SHP77 (cell line): ENCODE measurements around the gene KRTAP13-1.

Source experiments
- DNase-seq, 2 experiments: peaks; one replicate each; lab custom pipeline; 2025; lab: John Stamatoyannopoulos, UW

Gene KRTAP13-1

GRCh38 chr21:30395731-30396130 is at the start of gene KRTAP13-1:
TSS of gene KRTAP13-1 (plus strand) at chr21:30396031. CDS start at chr21:30396087, 56 bp downstream.
- no peak for DNase-seq

GRCh38 chr21:30348506-30348905 is 47.3 kb upstream of the KRTAP13-1 start, which contains the start of gene KRTAP23-1:
TSS of gene KRTAP23-1 (minus strand) at chr21:30348606. CDS start at chr21:30348606, 0 bp downstream.
- DNase-seq, result no peak

GRCh38 chr21:30349572-30349971 is 46.3 kb upstream of the KRTAP13-1 start:
- no peak for DNase-seq

- no peak for DNase-seq
Observed at GRCh38 chr21:30351534-30351933, 44.3 kb upstream of the KRTAP13-1 start.

- DNase-seq, result no peak
Observed at GRCh38 chr21:30354308-30355005, 41.4 kb upstream of the KRTAP13-1 start.

GRCh38 chr21:30355906-30356305 is 39.9 kb upstream of the KRTAP13-1 start:
- no peak for DNase-seq

GRCh38 chr21:30372139-30372770 is 23.6 kb upstream of the KRTAP13-1 start, which contains the start of gene KRTAP13-2:
TSS of gene KRTAP13-2 (minus strand) at chr21:30372271. CDS start at chr21:30372213, 58 bp downstream.
- DNase-seq, result no peak

- no peak for DNase-seq
Observed at GRCh38 chr21:30382201-30382600, 13.6 kb upstream of the KRTAP13-1 start.

GRCh38 chr21:30391492-30392025 is 4.3 kb upstream of the KRTAP13-1 start:
- DNase-seq, result no peak

GRCh38 chr21:30408782-30409494 is 13.1 kb downstream of the KRTAP13-1 start:
- DNase-seq, result peak; percentile 93

- DNase-seq, result no peak
Observed at GRCh38 chr21:30415993-30416392, 20.2 kb downstream of the KRTAP13-1 start.

- no peak for DNase-seq
Observed at GRCh38 chr21:30425826-30426225, 30.0 kb downstream of the KRTAP13-1 start, which contains the start of gene KRTAP13-3. TSS of gene KRTAP13-3 (minus strand) at chr21:30425926. CDS start at chr21:30425912, 14 bp downstream.

GRCh38 chr21:30426731-30427130 is 30.9 kb downstream of the KRTAP13-1 start:
- no peak for DNase-seq

- no peak for DNase-seq
Observed at GRCh38 chr21:30430170-30430655, 34.4 kb downstream of the KRTAP13-1 start, which contains the start of gene KRTAP13-4. TSS of gene KRTAP13-4 (plus strand) at chr21:30430220. CDS start at chr21:30430276, 56 bp downstream.

GRCh38 chr21:30434033-30434631 is 38.3 kb downstream of the KRTAP13-1 start:
- peak; percentile 36 to 47 for DNase-seq

GRCh38 chr21:30437010-30437565 is 41.3 kb downstream of the KRTAP13-1 start:
- no peak for DNase-seq

- DNase-seq, result no peak
Observed at GRCh38 chr21:30439975-30440374, 44.1 kb downstream of the KRTAP13-1 start, which contains the start of gene KRTAP15-1. TSS of gene KRTAP15-1 (plus strand) at chr21:30440275. CDS start at chr21:30440328, 53 bp downstream.

GRCh38 chr21:30443226-30443625 is 47.4 kb downstream of the KRTAP13-1 start:
- no peak for DNase-seq

GRCh38 chr21:30444204-30444603 is 48.4 kb downstream of the KRTAP13-1 start:
- no peak for DNase-seq
